HG02678 (cell line): ENCODE measurements around the gene CYB561D1.
A peak's percentile ranks its signal among the peaks of the same experiment; 100 is the strongest.
"Not testable (repeated sequence)": the region's sequence is repeated elsewhere in the genome, so short reads cannot be mapped to it uniquely, and the experiment has no call there.

Experiments
- ATAC-seq: cut with Tn5 transposase; IDR thresholded peaks from one replicate; pipeline ENCODE4 v1.9.1; 2021; ENCODE audit warnings: mild to moderate bottlenecking, moderate library complexity; ENCODE audit not compliant: unreplicated experiment

CYB561D1 gene

DNA sequence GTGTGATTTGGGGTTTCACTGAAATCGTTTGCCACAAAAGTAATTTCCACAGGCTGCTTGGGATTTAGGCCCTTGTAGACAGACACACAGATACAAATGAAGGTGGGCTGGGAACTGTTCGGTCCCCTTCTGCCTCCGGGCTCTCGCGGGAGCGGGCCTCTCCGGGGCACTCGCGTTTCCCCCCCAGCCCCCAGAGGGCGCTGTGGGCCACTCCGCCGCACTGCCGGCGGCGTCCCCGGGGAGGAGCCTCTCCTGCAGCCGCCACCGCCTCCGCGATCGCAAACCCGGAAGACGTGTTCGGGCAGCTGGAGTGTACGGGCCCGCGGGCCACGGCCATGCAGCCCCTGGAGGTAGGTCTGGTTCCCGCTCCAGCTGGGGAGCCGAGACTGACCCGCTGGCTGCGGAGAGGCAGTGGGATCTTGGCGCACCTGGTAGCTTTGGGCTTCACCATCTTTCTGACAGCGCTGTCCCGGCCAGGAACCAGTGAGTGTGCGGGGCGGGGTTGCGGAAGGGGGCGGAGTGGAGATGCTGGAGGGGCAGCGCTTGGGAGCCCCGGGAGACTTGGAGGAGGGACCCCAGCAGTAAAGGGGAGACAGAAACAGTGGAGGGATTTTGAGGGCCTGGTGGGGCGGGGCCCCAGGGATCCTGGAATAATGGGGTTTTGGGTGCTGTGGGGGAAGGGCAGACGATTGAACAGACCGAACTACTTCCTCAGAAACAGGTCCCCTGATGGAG, at the start of gene CYB561D1:
CYB561D1 (plus strand) TSS at position 290 of the 735 bp plus-strand sequence; CDS start at position 336, 46 bp downstream.
- peak; percentile 92 for ATAC-seq

DNA sequence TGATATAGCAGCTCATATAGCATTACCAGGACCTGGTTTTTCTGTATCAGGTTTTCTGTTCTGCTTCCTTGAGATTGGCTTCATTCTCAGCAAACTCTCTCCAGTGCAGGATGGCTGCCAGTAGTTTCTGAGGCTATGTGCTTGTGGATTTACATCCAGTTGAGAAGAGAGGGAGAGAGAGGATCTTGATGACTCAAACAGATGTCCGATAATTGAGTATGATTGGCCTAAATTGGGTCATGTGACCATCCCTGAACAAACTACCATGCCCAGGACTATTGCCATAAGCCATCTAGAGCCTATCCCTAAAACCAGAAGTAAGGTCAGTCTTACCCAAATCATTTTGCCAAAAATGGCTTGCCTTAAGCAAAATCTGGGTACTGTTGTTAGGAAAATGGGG, 49.5 kb upstream of the CYB561D1 start:
- ATAC-seq = no peak

GRCh38 chr1:109445949-109446695, 47.8 kb upstream of the CYB561D1 start:
- not testable (repeated sequence) for ATAC-seq

- ATAC-seq = no peak
These were observed 46.4 kb upstream of the CYB561D1 start for GRCh38 chr1:109447524-109447923.

GRCh38 chr1:109454497-109455133, 39.3 kb upstream of the CYB561D1 start:
- no peak for ATAC-seq

- ATAC-seq = no peak
These were observed 36.1 kb upstream of the CYB561D1 start for GRCh38 chr1:109457819-109458218.

DNA sequence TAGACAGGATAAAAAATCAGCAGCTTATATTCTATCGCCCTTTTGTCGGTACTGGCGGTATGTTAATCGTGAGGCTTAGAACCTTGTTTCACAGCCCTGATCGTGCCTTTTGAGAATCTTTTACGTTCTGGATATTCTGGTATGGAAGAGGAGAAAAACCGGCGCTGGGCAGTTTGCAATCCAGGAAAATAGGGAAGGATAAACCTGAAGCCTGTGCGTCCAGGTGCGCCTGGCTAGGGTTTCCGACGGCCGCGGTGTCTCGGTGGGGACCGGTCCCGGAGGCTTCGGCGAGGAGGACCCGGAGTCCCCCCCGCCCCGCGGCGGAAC, 27.8 kb upstream of the CYB561D1 start:
- ATAC-seq = no peak

DNA sequence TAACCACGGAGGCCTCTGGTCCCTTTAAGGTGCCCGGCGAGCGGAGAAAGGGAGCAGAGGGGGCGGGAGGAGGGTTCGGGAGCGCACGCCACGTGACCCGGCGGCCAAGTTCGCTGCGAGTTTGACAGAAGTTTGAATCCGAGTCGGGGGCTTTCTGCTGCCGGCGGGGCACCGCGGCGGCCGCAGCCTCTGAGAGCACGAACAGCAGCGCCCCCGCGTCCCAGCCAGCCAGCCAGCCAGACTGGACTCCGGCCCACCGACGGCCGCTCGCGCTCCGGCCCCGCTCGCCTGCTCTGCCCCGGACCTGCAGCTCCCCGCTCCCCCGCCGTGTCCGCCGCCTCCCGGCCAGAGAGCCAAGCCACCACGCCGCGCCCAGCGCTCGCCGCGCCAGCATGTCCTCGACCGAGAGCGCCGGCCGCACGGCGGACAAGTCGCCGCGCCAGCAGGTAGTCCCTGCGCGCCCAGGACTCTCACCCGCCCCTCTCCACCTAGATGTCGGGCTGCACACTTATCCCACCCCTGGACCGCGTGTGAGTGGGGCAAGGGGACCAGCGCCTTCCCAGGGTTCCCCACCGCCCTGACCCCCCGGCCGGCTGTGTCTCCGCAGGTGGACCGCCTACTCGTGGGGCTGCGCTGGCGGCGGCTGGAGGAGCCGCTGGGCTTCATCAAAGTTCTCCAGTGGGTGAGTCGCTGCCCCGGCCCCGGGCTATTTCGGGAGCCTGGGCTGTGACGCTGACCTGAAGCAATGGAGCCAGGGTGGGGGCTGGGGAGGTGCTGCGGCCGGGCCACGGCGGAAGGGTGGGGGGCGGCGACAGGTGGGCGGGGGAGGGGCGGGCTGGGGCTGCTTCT, 27.2 kb upstream of the CYB561D1 start, which contains the start of gene SYPL2:
SYPL2 (plus strand) TSS at position 95 of the 849 bp plus-strand sequence; CDS start at position 393, 298 bp downstream.
- ATAC-seq = no peak

- ATAC-seq = no peak
These were observed 26.6 kb upstream of the CYB561D1 start for GRCh38 chr1:109467301-109467777.

- ATAC-seq = no peak
These were observed 25.8 kb upstream of the CYB561D1 start for GRCh38 chr1:109468061-109468460.

GRCh38 chr1:109468903-109469302, 25.0 kb upstream of the CYB561D1 start:
- no peak for ATAC-seq

DNA sequence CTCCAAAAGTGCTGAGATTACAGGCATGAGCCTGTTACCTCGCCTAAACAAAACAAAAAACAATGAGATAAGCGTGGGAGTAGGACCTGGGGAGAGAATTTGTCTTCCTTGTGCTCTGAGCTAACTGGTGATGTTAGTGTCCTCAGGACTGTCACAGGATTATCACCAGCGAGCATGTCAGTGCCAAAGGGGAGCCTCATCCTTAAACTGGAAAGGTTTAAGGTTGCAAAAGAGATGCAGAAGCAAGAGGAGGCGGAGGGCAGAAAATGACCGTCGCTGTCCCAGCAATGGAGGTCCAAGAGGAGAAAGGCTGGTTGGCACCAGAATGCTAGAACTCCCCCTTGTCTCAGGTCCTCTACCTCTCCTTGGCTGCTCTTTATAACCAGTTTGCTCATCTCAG, 23.6 kb upstream of the CYB561D1 start:
- no peak for ATAC-seq

GRCh38 chr1:109472779-109473178, 21.1 kb upstream of the CYB561D1 start:
- no peak for ATAC-seq

- ATAC-seq = not testable (repeated sequence)
These were observed 20.4 kb upstream of the CYB561D1 start for GRCh38 chr1:109473284-109474057.

GRCh38 chr1:109474697-109475096, 19.2 kb upstream of the CYB561D1 start:
- ATAC-seq = no peak

- no peak for ATAC-seq
These were observed 18.6 kb upstream of the CYB561D1 start for GRCh38 chr1:109475261-109475660.

GRCh38 chr1:109476825-109477224, 17.1 kb upstream of the CYB561D1 start:
- ATAC-seq = no peak

DNA sequence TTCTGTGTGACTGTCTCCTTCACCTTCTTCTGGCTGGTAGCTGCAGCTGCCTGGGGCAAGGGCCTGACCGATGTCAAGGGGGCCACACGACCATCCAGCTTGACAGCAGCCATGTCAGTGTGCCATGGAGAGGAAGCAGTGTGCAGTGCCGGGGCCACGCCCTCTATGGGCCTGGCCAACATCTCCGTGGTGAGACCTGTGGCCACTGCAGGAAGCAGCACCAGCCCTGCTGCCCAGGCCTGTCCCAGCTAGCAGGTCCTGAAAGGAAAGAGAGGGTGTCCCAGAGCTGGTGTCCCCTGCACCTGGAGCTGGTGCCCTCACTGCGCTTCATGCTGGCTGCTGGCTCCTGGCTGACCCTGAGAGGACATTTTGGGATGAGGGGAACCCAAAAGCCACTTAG, 16.1 kb upstream of the CYB561D1 start:
- ATAC-seq = no peak

- ATAC-seq = no peak
These were observed 15.1 kb upstream of the CYB561D1 start for GRCh38 chr1:109478806-109479205.

- no peak for ATAC-seq
These were observed 14.6 kb upstream of the CYB561D1 start for GRCh38 chr1:109479311-109479710.
